Head of caudate nucleus (tissue), 42 donors: ENCODE measurements around the gene ADORA3.

Source experiments
- DNase-seq, 42 donors: peaks; one replicate each; pipeline versions ENCODE4 v3.0.0 to v3.0.0-alpha.2; 2020 to 2021; ENCODE audit warnings: mixed read lengths in 7 of 42
- intact Hi-C: fragments of 100-400 bp; cut with DNase I; formaldehyde crosslinking; loops from one replicate; pipeline ENCODE4 v1.15.0; 2022

Gene ADORA3

DNA sequence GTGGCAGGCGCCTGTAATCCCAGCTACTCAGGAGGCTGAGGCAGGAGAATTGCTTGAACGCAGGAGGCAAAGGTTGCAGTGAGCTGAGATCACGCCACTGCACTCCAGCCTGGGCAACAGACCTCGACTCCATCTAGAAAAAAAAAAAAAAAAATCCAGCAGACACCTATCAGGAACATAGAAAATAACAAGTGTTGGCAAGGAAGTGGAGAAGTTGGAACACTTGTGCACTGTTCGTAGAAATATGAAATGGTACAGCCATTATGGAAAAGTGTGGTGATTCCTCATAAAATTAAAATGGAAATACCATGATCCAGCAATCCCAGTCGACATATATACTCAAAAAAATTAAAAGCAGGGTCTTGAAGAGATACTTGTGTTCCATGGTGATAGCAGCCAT lies 41.7 kb downstream of the ADORA3 start:
- intact Hi-C loops, result no loop called here
- DNase-seq, result no peak

DNA sequence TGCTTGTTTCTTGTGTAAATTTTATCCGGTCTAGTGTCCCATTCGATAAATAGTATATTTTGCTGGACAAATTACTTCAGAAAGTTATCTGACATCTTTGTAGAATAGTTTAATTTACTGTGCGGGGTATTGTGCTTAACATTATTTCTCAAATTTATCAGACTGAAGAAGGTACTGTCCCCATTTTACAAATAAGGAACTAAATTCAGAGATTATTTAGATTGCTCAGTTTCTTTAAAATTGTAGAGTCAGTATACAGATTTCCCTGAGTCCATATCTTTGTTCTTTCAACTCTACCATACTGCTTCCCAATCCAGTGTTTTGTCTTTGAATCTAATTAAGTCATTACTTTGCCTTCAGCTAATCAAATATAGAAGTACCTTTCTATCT lies 47.8 kb downstream of the ADORA3 start:
- intact Hi-C loops, result no loop called here
- no peak for DNase-seq

DNA sequence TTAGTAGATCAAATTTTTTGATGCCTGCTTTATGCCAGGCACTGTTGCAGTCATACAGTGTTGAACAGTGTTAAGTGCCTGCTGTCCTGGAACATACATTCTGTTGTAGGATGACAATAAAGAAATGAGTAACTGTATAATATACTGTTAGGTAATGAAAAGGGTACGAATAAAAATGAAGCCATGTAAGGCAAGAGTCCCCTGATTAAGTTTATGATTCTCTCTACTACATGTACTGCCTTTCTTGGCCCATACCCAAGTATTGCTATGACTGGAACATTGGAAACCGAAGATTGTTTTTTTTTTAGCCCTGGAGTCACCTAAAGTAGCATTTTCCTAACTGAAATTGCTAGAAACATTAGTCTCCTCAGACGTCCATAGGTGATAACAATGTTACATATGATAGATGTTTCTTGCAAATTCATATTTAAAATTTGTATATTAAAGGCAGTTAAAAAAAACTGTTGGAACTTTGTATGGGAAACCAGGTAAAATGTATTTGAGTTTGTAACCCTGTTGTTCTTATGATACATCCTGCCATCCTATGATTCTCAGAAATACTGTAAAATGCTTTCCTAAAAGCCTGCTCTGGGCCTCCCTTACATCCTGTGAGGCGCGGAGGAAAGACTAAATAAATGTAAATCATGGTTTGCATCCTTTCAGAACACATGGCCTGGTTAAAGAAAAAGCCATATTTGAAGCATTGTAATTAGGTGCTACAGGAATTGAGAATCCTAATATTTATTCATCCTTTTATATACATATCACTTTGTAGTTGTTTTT lies 48.4 kb downstream of the ADORA3 start:
- intact Hi-C loops, result no loop called here
- no peak for DNase-seq

GRCh38 chr1:111453706-111454105 lies 49.7 kb downstream of the ADORA3 start:
- intact Hi-C loops, result no loop called here
- DNase-seq, result no peak

GRCh38 chr1:111452581-111452980 lies 50.9 kb downstream of the ADORA3 start:
- no peak for DNase-seq

GRCh38 chr1:111450185-111450584 lies 53.2 kb downstream of the ADORA3 start:
- intact Hi-C loops, result no loop called here
- DNase-seq, result no peak

More at GRCh38 chr1:111452581-111452980, 50.9 kb downstream of the ADORA3 start:
- intact Hi-C loops, result no loop called here

DNA sequence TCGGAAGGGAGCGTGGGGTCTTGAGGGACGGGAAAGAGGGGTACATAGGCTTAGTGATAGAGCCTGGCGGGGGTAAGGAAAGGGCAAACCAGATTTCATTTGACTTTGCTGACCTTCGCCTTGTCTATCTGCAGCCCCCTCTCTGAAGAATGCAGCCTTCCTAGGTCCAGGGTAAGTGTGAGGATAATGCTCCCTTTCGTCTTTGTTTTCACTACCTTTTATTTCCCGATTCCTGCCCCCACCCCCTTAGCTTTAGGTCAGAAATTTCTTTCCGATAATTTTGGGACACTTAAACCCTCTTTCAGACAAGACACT lies 53.8 kb downstream of the ADORA3 start:
- intact Hi-C loops, result no loop called here
- DNase-seq, result no peak
